Ovary (tissue), 3 donors: ENCODE results near the gene PON3.

Source experiments
- CTCF ChIP-seq, 3 donors: fragments of 450-650 bp in 2 of 3; fragments of 200-600 bp in 1 of 3; IDR thresholded peaks; one replicate each; pipeline versions ENCODE4 v1.5.1 to v1.8.0; 2016 to 2022; ENCODE audit warnings: antibody characterized with exemption in 3 of 3, mild to moderate bottlenecking in 1 of 3
- EP300 ChIP-seq: sonication (generic); formaldehyde crosslinking; IDR thresholded peaks from one replicate; pipeline ENCODE4 v1.6.1; 2017; ENCODE audit warnings: antibody characterized with exemption
- POLR2A ChIP-seq: fragments of 450-650 bp; IDR thresholded peaks from one replicate; pipeline ENCODE4 v1.6.1; 2017; ENCODE audit warnings: antibody characterized with exemption, mild to moderate bottlenecking, moderate library complexity
- donor health status: DM: no; HTN: no; CAD: no.

GRCh38 chr7:95389516-95389915 lies 6.7 kb downstream of the PON3 start:
- no peak for TF ChIP-seq CTCF (IDR thresholded peaks at IDR 0.05)
- no peak for TF ChIP-seq POLR2A
- TF ChIP-seq EP300, result no peak
